SK-N-MC (cell line): ENCODE data around the gene TCOF1.

Experiments
- EZH2 ChIP-seq: fragments of 200-600 bp; sonication (generic); IDR thresholded peaks from one replicate; pipeline ENCODE4 v1.6.1; 2017; ENCODE audit warnings: antibody characterized with exemption
- POLR2AphosphoS5 ChIP-seq: IDR thresholded peaks from 2 replicates; pipeline ENCODE4 v1.6.1; 2012; ENCODE audit warnings: mild to moderate bottlenecking, low read depth, low read length, borderline replicate concordance

GRCh38 chr5:150448334-150448733 lies 90.8 kb downstream of the TCOF1 start:
- TF ChIP-seq POLR2AphosphoS5 (0 out of 2 replicates have a peak, but pooled peaks have one; percentile 9), EZH2 (no peak)
